Ishikawa (cell line): Measurements from ENCODE around the gene SMYD3.

Source experiments
- CEBPB ChIP-seq: IDR thresholded peaks from 2 replicates; pipeline ENCODE4 v1.6.1; 2012
- CREB1 ChIP-seq: IDR thresholded peaks from 2 replicates; pipeline ENCODE4 v1.6.1; 2012; ENCODE audit warnings: low read depth
- EGR1 ChIP-seq: IDR thresholded peaks from 2 replicates; pipeline ENCODE4 v1.6.1; 2012
- EP300 ChIP-seq: IDR thresholded peaks from 2 replicates; pipeline ENCODE4 v1.6.1; 2012; ENCODE audit warnings: borderline replicate concordance
- FOXM1 ChIP-seq: IDR thresholded peaks from 2 replicates; pipeline ENCODE4 v1.6.1; 2012; ENCODE audit warnings: low read depth, borderline replicate concordance
- NFIC ChIP-seq: IDR thresholded peaks from 2 replicates; pipeline ENCODE4 v1.6.1; 2012
- RAD21 ChIP-seq: IDR thresholded peaks from 2 replicates; pipeline ENCODE4 v1.6.1; 2012; ENCODE audit warnings: low read depth
- TAF1 ChIP-seq: IDR thresholded peaks from 2 replicates; pipeline ENCODE4 v1.6.1; 2012; ENCODE audit warnings: low read depth, mild to moderate bottlenecking
- TCF12 ChIP-seq: IDR thresholded peaks from 2 replicates; pipeline ENCODE4 v1.6.1; 2012; ENCODE audit warnings: low read depth
- TEAD4 ChIP-seq: IDR thresholded peaks from 2 replicates; pipeline ENCODE4 v1.6.1; 2012
- YY1 ChIP-seq: IDR thresholded peaks from 2 replicates; pipeline ENCODE4 v1.6.1; 2012; ENCODE audit warnings: low read depth
- ZBTB7A ChIP-seq: IDR thresholded peaks from 2 replicates; pipeline ENCODE4 v1.6.1; 2012; ENCODE audit warnings: low read depth
- TF ChIP-seq, protein P1 (sequence below): IDR thresholded peaks from 2 replicates; pipeline ENCODE4 v1.6.1; 2012
- TF ChIP-seq, protein P2 (sequence below): IDR thresholded peaks from 2 replicates; pipeline ENCODE4 v1.6.1; 2012; ENCODE audit warnings: low read depth, mild to moderate bottlenecking
- TF ChIP-seq, protein P3 (sequence below): IDR thresholded peaks from 2 replicates; pipeline ENCODE4 v1.6.1; 2012

The SMYD3 gene

DNA sequence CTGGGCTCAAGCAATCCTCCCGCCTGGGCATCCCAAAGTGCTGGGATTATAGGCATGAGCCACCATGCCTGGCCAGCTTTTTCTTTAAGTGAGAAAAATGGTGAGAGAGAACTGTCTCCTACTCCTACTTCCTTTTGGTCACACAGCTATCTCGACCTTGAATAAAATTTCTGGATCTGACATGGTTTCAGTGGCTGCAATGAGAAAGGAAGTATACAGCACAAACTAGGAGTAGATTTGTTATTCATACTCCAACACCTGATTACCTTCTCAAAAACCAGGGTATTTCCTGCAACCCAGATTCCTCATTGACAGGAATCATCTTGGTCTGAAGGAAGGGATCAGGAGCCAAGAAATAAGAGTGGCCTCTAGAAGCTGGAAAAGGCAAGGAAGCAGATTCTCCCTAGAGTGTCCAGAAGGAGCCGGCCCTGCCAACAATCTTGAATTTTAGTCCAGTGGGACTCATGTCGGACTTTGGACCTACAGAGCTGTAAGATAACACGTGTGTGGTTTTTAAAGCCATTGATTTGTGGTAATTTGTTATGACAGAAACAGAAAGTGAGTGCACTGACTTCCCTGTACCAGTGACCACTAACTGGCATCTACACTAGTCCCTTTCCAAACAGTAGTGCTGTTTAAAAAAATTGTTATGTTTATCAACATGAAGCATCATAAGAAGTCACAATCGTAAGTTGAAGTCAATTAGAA is 516.6 kb downstream of the SMYD3 start:
- no peak for TF ChIP-seq YY1
- TF ChIP-seq CEBPB = no peak
- no peak for TF ChIP-seq ZBTB7A
- TF ChIP-seq TEAD4 = no peak
- TF ChIP-seq EGR1 = no peak
- no peak for TF ChIP-seq EP300

DNA sequence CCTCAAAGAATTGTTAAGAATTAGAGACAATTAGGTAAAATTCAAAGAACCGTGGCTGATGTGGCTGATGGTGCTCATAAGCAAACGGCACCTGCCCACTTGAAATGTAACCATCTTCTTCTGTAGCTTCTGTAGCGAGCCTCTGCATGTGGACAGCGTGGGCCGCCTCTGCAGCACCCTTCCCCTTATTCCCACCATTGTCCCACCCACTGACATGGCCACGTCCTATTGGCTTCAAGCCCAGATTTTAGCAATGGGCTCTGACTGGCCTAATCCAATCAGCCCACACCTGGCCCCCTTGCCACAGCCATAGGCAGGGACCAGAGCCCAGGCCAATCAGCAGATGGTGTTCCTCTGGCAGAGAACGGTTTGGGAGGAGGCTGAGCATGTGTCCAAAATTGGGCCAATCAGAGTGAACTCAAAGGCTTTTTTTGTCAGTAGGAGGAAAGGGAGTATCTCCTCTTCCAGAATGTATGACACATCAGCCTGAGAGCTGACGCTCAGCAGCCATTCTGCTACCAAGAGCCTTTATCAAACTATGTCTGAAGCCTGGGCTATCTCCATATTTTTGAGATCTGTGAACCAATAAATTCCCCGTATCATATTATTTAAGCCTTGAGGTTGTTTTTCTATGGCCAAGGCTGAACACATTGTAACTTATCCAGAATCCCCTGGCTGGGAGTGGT is 518.5 kb downstream of the SMYD3 start:
- TF ChIP-seq NFIC = no peak
- TF ChIP-seq, protein P1, sequence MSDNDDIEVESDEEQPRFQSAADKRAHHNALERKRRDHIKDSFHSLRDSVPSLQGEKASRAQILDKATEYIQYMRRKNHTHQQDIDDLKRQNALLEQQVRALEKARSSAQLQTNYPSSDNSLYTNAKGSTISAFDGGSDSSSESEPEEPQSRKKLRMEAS = no peak
- no peak for TF ChIP-seq FOXM1
- TF ChIP-seq, protein P2, sequence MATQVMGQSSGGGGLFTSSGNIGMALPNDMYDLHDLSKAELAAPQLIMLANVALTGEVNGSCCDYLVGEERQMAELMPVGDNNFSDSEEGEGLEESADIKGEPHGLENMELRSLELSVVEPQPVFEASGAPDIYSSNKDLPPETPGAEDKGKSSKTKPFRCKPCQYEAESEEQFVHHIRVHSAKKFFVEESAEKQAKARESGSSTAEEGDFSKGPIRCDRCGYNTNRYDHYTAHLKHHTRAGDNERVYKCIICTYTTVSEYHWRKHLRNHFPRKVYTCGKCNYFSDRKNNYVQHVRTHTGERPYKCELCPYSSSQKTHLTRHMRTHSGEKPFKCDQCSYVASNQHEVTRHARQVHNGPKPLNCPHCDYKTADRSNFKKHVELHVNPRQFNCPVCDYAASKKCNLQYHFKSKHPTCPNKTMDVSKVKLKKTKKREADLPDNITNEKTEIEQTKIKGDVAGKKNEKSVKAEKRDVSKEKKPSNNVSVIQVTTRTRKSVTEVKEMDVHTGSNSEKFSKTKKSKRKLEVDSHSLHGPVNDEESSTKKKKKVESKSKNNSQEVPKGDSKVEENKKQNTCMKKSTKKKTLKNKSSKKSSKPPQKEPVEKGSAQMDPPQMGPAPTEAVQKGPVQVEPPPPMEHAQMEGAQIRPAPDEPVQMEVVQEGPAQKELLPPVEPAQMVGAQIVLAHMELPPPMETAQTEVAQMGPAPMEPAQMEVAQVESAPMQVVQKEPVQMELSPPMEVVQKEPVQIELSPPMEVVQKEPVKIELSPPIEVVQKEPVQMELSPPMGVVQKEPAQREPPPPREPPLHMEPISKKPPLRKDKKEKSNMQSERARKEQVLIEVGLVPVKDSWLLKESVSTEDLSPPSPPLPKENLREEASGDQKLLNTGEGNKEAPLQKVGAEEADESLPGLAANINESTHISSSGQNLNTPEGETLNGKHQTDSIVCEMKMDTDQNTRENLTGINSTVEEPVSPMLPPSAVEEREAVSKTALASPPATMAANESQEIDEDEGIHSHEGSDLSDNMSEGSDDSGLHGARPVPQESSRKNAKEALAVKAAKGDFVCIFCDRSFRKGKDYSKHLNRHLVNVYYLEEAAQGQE = no peak
- no peak for TF ChIP-seq TAF1
- no peak for TF ChIP-seq ZBTB7A
- no peak for TF ChIP-seq RAD21
- no peak for TF ChIP-seq TEAD4
- no peak for TF ChIP-seq EGR1
- TF ChIP-seq, protein P3, sequence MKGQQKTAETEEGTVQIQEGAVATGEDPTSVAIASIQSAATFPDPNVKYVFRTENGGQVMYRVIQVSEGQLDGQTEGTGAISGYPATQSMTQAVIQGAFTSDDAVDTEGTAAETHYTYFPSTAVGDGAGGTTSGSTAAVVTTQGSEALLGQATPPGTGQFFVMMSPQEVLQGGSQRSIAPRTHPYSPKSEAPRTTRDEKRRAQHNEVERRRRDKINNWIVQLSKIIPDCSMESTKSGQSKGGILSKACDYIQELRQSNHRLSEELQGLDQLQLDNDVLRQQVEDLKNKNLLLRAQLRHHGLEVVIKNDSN = no peak
- TF ChIP-seq TCF12 = no peak
- TF ChIP-seq CEBPB = no peak
- no peak for TF ChIP-seq YY1
- no peak for TF ChIP-seq CREB1
- TF ChIP-seq EP300 = no peak

DNA sequence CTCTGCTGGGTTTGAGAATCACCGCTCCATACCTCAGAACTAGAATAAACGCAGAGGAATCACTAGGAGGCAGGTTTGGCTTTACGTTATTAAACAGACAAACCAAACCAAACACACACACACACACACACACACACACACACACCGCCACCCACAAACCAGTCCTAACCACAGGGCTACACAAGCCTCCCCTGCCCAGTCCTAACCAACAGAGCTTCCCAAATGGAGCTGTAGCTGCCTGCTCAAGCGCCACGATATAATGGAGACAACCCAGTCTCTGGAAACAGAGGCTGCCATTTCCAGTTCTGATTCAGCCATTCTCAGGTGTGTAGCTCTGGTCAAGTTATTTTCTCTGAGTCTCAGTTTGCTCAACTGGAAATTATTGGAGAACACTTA is 519.1 kb downstream of the SMYD3 start:
- no peak for TF ChIP-seq EGR1
- TF ChIP-seq, protein P2 = no peak
- TF ChIP-seq CEBPB = no peak
- TF ChIP-seq TEAD4 = no peak
- no peak for TF ChIP-seq FOXM1
- TF ChIP-seq, protein P3 = no peak
- no peak for TF ChIP-seq YY1
- TF ChIP-seq TCF12 = no peak
- TF ChIP-seq ZBTB7A = no peak
- no peak for TF ChIP-seq RAD21
- no peak for TF ChIP-seq EP300
- TF ChIP-seq CREB1 = no peak

DNA sequence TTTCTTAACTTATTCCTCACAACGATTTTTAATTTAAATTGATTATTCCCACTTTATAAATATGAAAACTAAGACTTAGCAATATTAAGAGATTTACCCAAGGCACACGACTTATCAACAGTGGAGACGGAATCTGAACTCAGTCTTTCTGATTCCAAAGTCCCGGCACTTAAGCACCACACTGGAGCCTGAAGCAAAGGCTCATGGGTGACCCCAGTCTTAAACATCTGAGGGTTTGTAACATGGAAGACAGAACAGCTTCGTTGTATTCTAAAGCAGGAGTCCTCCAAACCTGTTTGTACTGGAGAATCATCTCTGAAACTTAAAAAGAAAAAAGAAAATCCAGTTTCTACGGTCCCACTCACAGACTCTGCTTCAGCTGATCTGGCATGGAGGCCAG is 519.5 kb downstream of the SMYD3 start:
- no peak for TF ChIP-seq EGR1
- TF ChIP-seq TAF1 = no peak
- TF ChIP-seq ZBTB7A = no peak
- TF ChIP-seq CREB1 = no peak
- TF ChIP-seq CEBPB = no peak
- TF ChIP-seq EP300 = no peak
- TF ChIP-seq TEAD4 = no peak
- no peak for TF ChIP-seq FOXM1
- TF ChIP-seq, protein P2 = no peak
- no peak for TF ChIP-seq TCF12
- TF ChIP-seq, protein P1 = no peak
- TF ChIP-seq RAD21 = no peak
- TF ChIP-seq YY1 = no peak
- no peak for TF ChIP-seq NFIC
- TF ChIP-seq, protein P3 = no peak
